GM21390 (cell line): Measurements from ENCODE around the gene VAMP8.
"Not testable (repeated sequence)": the region's sequence is repeated elsewhere in the genome, so short reads cannot be mapped to it uniquely, and the experiment has no call there.

Experiments
- ATAC-seq: cut with Tn5 transposase; IDR thresholded peaks from one replicate; pipeline ENCODE4 v1.9.1; 2021; ENCODE audit not compliant: unreplicated experiment

VAMP8 gene

DNA sequence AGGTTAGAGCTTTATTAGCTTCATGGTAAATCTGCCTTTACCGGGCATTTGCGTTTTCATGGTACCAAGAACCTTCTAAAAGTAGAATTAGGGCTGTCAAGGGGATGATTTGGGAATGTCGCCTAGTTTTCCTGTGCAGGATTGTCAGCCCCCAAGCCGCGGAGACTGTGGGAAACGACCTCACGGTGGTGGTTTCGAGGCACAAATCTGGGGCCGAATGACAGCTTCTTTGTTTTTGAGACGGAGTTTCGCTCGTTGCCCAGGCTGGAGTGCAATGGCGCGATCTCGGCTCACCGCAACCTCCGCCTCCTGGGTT lies 38.0 kb downstream of the VAMP8 start:
- no peak for ATAC-seq

DNA sequence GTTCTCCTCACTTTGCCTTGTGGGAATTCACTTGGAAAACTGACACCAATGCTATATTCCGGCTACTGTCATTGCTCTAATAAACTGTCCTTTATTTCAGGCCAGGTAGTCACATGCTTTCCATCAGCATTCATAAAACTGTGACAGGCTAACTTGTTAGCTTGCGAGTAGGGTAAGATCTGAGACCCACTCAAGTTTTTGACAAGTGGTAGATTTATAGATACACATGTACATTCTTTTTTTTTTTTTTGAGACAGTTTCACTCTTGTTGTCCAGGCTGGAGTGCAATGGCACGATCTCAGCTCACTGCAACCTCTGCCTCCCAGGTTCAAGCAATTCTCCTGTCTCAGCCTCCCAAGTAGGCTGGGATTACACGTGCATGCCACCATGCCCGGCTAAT lies 40.3 kb downstream of the VAMP8 start:
- ATAC-seq, result not testable (repeated sequence)

DNA sequence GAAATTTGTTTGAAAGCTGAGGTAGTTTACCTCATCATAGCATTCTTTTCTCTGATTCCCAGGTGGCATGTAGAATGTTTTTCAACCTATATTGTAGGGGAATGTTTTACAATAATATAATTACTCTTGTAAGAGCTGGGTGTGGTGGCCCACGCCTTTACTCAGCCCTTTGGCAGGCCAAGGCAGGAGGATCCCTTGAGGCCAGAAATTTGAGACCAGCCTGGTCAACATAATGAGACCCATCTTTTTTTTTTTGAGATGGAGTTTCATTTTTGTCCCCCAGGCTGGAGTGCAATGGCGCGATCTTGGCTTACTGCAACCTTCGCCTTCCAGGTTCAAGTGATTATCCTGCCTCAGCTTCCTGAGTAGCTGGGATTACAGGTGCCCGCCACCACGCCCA lies 42.2 kb downstream of the VAMP8 start:
- ATAC-seq, result no peak

DNA sequence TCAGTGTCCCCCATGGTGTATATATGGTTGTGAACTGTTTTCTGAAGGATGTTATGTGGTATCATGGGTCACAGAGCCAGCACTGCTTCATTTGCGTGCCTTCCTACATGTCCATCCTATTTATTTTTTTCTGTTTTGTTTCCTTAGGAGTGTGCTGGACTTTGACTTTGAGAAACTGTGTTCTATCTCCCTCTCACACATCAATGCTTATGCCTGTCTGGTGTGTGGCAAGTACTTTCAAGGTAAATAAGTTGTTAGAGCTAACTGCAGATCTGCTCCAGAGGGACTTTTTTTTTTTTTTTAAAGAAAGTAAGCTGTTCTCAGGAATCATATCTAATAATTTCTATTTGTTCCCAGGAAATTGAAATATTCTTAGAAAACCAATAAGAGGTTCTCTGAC lies 44.0 kb downstream of the VAMP8 start:
- no peak for ATAC-seq

DNA sequence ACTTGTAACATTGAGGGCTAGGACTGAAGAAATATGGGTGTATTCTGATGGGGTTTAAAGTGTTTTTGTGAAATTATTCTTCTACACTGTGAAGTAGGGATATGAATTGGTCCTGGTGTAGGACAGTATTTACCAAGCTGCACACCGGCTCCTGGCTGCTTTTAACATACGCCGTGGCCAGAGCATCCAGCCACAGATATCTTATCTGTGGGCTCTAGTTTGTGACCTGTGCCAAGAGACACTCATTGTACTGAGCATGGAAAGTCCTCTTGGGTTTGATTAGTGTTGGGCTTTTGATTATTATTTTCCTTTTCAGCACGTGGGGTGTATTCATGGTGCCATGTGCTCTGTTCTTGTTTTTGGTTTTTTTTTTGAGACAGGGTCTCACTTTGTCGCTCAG lies 46.6 kb downstream of the VAMP8 start:
- ATAC-seq, result no peak

DNA sequence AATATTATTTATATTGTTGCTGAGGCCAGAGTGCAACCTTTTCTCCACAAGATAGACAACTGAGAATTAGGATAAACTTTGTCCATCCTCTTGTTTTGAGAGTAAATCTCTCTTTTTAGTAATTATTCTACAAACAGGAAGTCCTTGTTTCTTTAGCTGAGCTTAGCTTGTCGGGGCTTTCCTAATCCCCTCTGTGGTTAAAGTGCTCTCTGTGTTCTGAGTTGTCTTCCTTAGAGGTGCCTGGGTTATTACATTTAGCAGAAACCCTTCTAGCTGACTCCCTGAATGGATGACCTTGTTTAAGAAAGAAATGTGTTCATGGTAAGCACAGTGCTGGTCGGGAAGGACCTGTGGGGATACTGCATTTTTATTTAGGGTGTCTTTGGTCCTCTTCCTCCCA lies 51.3 kb downstream of the VAMP8 start:
- no peak for ATAC-seq

DNA sequence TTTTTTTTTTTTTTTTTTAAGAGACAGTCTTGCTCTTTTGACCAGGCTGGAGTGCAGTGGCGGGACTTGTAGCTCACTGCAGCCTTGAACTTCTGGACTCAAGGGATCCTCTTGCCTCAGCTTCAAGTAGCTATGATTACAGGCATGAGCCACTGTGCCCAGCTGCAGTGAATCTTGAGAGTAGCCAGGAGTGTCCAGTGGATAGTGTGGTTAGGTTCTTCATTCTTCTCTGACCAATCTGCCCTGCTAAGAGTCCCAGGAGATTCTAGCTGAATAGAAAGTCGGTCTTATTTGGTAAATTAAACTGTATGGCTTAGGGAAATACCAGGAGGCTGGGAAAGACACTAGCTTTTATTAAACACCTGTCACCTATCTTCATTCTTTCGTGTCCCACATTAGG lies 53.9 kb downstream of the VAMP8 start:
- ATAC-seq, result no peak
